Measurements from ENCODE around the gene RHPN2. TPM values are rescaled to one million over a fixed set of nuclear protein-coding genes. Genes with fewer than 3 reads are reported as not detected.

Gene RHPN2
- total RNA-seq, 1 experiment from 2014 or later: 29.2 TPM

DNA sequence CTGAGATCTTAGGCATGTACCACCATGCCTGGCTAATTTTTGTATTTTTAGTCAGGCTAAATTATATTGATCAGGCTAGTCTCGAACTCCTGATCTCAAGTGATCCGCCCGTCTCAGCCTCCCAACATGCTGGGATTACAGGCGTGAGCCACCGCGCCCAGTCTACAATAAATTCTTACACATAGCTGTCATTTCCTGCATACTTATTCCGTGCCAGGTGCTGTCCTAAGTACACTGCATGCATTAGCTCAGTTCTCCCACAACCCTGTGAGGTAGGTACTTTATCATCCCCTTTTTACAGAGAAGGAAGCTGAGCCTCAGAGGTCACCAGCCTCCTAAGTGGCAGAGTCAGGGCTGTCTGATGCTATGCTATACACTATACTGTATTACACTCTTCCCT is 7.2 kb upstream of the RHPN2 start:
- Mint-ChIP-seq H3K4me3 (no peak overlapping the region), H3K27me3 (ENCODE audit: low read depth) (no peaks in the 10 kb centered on the region), H3K27ac (peak overlapping the region in 1 of 3 experiments; percentile 48; a peak in 1 of 7 replicates), H3K36me3 (ENCODE audit: insufficient read depth in 1 of 3, low read depth in 3 of 3) (no peaks in the 10 kb centered on the region), H3K4me1 (peaks cover 5 to 6% of the 10 kb centered on the region in 2 experiments), H3K9me3 (no peaks in the 10 kb centered on the region)
- Histone ChIP-seq H3K23ac (ENCODE audit: insufficient read length, low read depth, low read length) (no peak overlapping the region), H3K27ac (ENCODE audit: insufficient read length, low read depth, low read length) (no peak overlapping the region), H3K18ac (ENCODE audit: insufficient read length, low read depth, low read length) (no peak overlapping the region), H3K79me1 (ENCODE audit: insufficient read depth, low read depth, low read length, poor library complexity, severe bottlenecking) (no peaks in the 10 kb centered on the region), H2BK5ac (ENCODE audit: insufficient read length, low read length) (no peak overlapping the region), H3K4me2 (ENCODE audit: insufficient read depth, insufficient read length, low read length) (no peak overlapping the region), H3K14ac (ENCODE audit: insufficient read depth, low read length) (no peak overlapping the region), H2BK120ac (ENCODE audit: low read depth, low read length, poor library complexity, severe bottlenecking) (no peak overlapping the region), H3T11ph (ENCODE audit: low read length) (no peak overlapping the region), H4K8ac (replicated peaks; ENCODE audit: insufficient read length, low read depth, low read length) (no peak overlapping the region), H3K9ac (ENCODE audit: extremely low read depth, insufficient read length, low read length) (no peak overlapping the region), H4K91ac (ENCODE audit: insufficient read length, low read depth, low read length) (no peak overlapping the region), H3K56ac (ENCODE audit: insufficient read length, low read depth, low read length) (no peak overlapping the region), H3K23me2 (ENCODE audit: insufficient read length, low read depth, low read length, poor library complexity, severe bottlenecking) (no peaks in the 10 kb centered on the region), H2AFZ (ENCODE audit: low read length) (no peak overlapping the region), H3K4ac (ENCODE audit: low read depth, low read length) (no peak overlapping the region), H2AK5ac (ENCODE audit: insufficient read length, low read length) (no peak overlapping the region), H4K5ac (ENCODE audit: insufficient read length, low read depth, low read length) (no peak overlapping the region), H3K9me3 (ENCODE audit: control insufficient read depth, low read depth, low read length) (no peaks in the 10 kb centered on the region), H2BK20ac (ENCODE audit: low read depth, low read length, poor library complexity, severe bottlenecking) (no peak overlapping the region), H2BK12ac (ENCODE audit: insufficient read length, low read depth, low read length) (no peak overlapping the region), H4K20me1 (ENCODE audit: control insufficient read depth, insufficient read depth, insufficient read length) (no peaks in the 10 kb centered on the region), H3K4me1 (ENCODE audit: insufficient read depth, low read length) (no peaks in the 10 kb centered on the region), H3K27me3 (ENCODE audit: insufficient read depth, low read length) (no peaks in the 10 kb centered on the region), H3K79me2 (ENCODE audit: insufficient read depth, low read length) (no peaks in the 10 kb centered on the region), H2BK15ac (ENCODE audit: low read depth, low read length) (no peak overlapping the region)
- no peak for DNase-seq
- no CpG with 5 or more reads among the region's 7 CpGs for WGBS (ENCODE audit: extremely low coverage, insufficient read length, low lambda C conversion rate)
- TF ChIP-seq, protein P1, sequence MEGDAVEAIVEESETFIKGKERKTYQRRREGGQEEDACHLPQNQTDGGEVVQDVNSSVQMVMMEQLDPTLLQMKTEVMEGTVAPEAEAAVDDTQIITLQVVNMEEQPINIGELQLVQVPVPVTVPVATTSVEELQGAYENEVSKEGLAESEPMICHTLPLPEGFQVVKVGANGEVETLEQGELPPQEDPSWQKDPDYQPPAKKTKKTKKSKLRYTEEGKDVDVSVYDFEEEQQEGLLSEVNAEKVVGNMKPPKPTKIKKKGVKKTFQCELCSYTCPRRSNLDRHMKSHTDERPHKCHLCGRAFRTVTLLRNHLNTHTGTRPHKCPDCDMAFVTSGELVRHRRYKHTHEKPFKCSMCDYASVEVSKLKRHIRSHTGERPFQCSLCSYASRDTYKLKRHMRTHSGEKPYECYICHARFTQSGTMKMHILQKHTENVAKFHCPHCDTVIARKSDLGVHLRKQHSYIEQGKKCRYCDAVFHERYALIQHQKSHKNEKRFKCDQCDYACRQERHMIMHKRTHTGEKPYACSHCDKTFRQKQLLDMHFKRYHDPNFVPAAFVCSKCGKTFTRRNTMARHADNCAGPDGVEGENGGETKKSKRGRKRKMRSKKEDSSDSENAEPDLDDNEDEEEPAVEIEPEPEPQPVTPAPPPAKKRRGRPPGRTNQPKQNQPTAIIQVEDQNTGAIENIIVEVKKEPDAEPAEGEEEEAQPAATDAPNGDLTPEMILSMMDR (conservative IDR thresholded peaks at IDR 0.05): no peak

All from H9 (cell line).